Endothelial cell (in vitro differentiated cells): Measurements from ENCODE around the gene EPB41L4A. TPM values are rescaled to one million over a fixed set of nuclear protein-coding genes. Genes with fewer than 3 reads are reported as not detected.
"Not testable (repeated sequence)": the region's sequence is repeated elsewhere in the genome, so short reads cannot be mapped to it uniquely, and the experiment has no call there.

Experiments used
- DNase-seq: peaks from one replicate; pipeline ENCODE4 v3.0.0; 2021; ENCODE audit warnings: low spot score
- H3K27ac Mint-ChIP-seq: one replicate; pipeline ENCODE4 v1.8.0; 2021; ENCODE audit warnings: mixed read lengths, inconsistent platforms; ENCODE audit not compliant: unreplicated experiment
- H3K27me3 Mint-ChIP-seq: one replicate; pipeline ENCODE4 v1.8.0; 2021; ENCODE audit warnings: mild to moderate bottlenecking, moderate library complexity, mixed read lengths, inconsistent platforms; ENCODE audit not compliant: unreplicated experiment
- H3K36me3 Mint-ChIP-seq: one replicate; pipeline ENCODE4 v1.8.0; 2021; ENCODE audit warnings: mild to moderate bottlenecking, low read depth, mixed read lengths, inconsistent platforms; ENCODE audit not compliant: unreplicated experiment
- H3K4me1 Mint-ChIP-seq: one replicate; pipeline ENCODE4 v1.8.0; 2021; ENCODE audit warnings: mild to moderate bottlenecking, mixed read lengths, inconsistent platforms; ENCODE audit not compliant: unreplicated experiment
- H3K4me3 Mint-ChIP-seq: one replicate; pipeline ENCODE4 v1.8.0; 2021; ENCODE audit warnings: mild to moderate bottlenecking, mixed read lengths, inconsistent platforms; ENCODE audit not compliant: unreplicated experiment
- H3K9me3 Mint-ChIP-seq: one replicate; pipeline ENCODE4 v1.8.0; 2021; ENCODE audit warnings: mixed read lengths, inconsistent platforms; ENCODE audit not compliant: unreplicated experiment
- CTCF ChIP-seq: fragments of 200-600 bp; sonication (generic); IDR thresholded peaks from one replicate; pipeline ENCODE4 v1.5.0; 2021; ENCODE audit warnings: antibody characterized with exemption; ENCODE audit not compliant: unreplicated experiment
- long read RNA-seq: library from polyadenylated mRNA; unstranded; transcript quantifications from one replicate; pipeline ENCODE4 v2.0.0, GENCODE V29; 2020; ENCODE audit not compliant: unreplicated experiment
- total RNA-seq: library from RNA; stranded (reverse); fragmentation: NEBNext Ultra II Directional; extraction: Animal tissue kit (Norgen Biotek cat#: 25700); gene quantifications from one replicate; pipeline ENCODE4 v1.2.1, GENCODE V29; 2021; ENCODE audit not compliant: unreplicated experiment

The EPB41L4A gene
- total RNA-seq = 50.6 TPM
- long read RNA-seq, full-length matches to known transcripts = 2 of 11 reads
- long read RNA-seq, partial matches to known transcripts = 7 of 11 reads
- long read RNA-seq, other reads (novel, unspliced or antisense) = 2 of 11 reads

GRCh38 chr5:112419164-112419985 lies at the start of gene EPB41L4A:
EPB41L4A (minus strand) TSS chr5:112419277; CDS start chr5:112419039, 238 bp downstream.
- Mint-ChIP-seq H3K4me1 (peaks cover 19% of the 10 kb centered on the region), H3K36me3 (no peaks in the 10 kb centered on the region), H3K4me3 (peak within 1 kb of the TSS; percentile 90), H3K9me3 (no peaks in the 10 kb centered on the region), H3K27me3 (peaks cover 6% of the 10 kb centered on the region), H3K27ac (peak within 1 kb of the TSS; percentile 2)
- DNase-seq = peak; percentile 76
- TF ChIP-seq CTCF = no peak

- Mint-ChIP-seq H3K27ac (no peak overlapping the region), H3K4me3 (no peak overlapping the region), H3K9me3 (no peaks in the 10 kb centered on the region), H3K27me3 (no peaks in the 10 kb centered on the region), H3K36me3 (no peaks in the 10 kb centered on the region), H3K4me1 (no peaks in the 10 kb centered on the region)
- DNase-seq = no peak
- no peak for TF ChIP-seq CTCF
Measured at GRCh38 chr5:112467485-112467884, 48.4 kb upstream of the EPB41L4A start.

- not testable (repeated sequence) for H3K27me3 Mint-ChIP-seq, H3K4me1 Mint-ChIP-seq, H3K36me3 Mint-ChIP-seq, H3K9me3 Mint-ChIP-seq, H3K27ac Mint-ChIP-seq, H3K4me3 Mint-ChIP-seq, DNase-seq
Measured at GRCh38 chr5:112466261-112466660, 47.2 kb upstream of the EPB41L4A start.

- H3K27me3 Mint-ChIP-seq, H3K36me3 Mint-ChIP-seq, H3K9me3 Mint-ChIP-seq, DNase-seq, H3K27ac Mint-ChIP-seq, H3K4me3 Mint-ChIP-seq: not testable (repeated sequence)
- peaks cover 21% of the 10 kb centered on the region for H3K4me1 Mint-ChIP-seq
Measured at GRCh38 chr5:112447187-112447760, 28.2 kb upstream of the EPB41L4A start.

GRCh38 chr5:112445626-112446350 lies 26.7 kb upstream of the EPB41L4A start:
- no peaks in the 10 kb centered on the region for H3K9me3 Mint-ChIP-seq

GRCh38 chr5:112443932-112444331 lies 24.9 kb upstream of the EPB41L4A start:
- not testable (repeated sequence) for H3K9me3 Mint-ChIP-seq, DNase-seq, H3K36me3 Mint-ChIP-seq, H3K27me3 Mint-ChIP-seq, H3K27ac Mint-ChIP-seq, H3K4me1 Mint-ChIP-seq, H3K4me3 Mint-ChIP-seq

More at GRCh38 chr5:112445626-112446350, 26.7 kb upstream of the EPB41L4A start:
- peaks cover 1% of the 10 kb centered on the region for H3K27me3 Mint-ChIP-seq
- H3K27ac Mint-ChIP-seq = no peak overlapping the region
- peaks cover 17% of the 10 kb centered on the region for H3K4me1 Mint-ChIP-seq
- H3K4me3 Mint-ChIP-seq = no peak overlapping the region
- no peak for TF ChIP-seq CTCF
- no peak for DNase-seq
- no peaks in the 10 kb centered on the region for H3K36me3 Mint-ChIP-seq
